ENCODE data around the gene POLDIP2. TPM values are rescaled to one million over a fixed set of nuclear protein-coding genes. Genes with fewer than 3 reads are reported as not detected.

Gene POLDIP2
- total and polyA plus RNA-seq, 2 of the 4 experiments (the other 2 are of a cell fraction) = 66.7 to 77.8 TPM

DNA sequence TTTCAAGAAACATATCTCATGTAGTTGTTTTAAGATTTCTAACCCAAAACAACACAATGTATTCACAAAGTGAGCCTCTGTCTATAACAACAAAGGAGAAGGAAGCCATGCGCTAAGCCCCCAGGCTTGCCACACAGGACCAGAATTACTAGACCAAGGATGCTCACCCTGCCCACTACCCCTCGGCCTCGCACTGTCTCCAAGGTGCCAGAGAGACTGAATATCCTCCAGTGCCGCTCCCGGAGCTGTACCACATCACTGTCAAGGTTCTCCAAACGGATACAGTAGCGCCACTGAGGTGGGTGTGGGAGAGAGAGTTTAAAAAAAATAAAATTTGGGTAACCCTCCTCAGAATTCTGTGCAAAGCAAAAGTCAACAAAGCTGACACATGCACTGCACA, 7.1 kb downstream of the POLDIP2 start:
- H3K36me3 ChIP-seq (ENCODE audit: control insufficient read depth, insufficient read depth, low read length) = peaks cover 68% of the 10 kb centered on the region

More for the DNA sequence above, 7.1 kb downstream of the POLDIP2 start:
- no peak overlapping the region for H3K4me3 ChIP-seq (ENCODE audit: insufficient read depth, low read depth, low read length)
- intact Hi-C loops (cut with micrococcal nuclease) = no loop called here
- no peak overlapping the region for H3K4me2 ChIP-seq (ENCODE audit: low read depth, low read length)
- no TSS peak for BruUV-seq (replicated peaks)
- no peak overlapping the region for H3K18ac ChIP-seq (ENCODE audit: low read depth, low read length)
- no peaks in the 10 kb centered on the region for H3K27me3 ChIP-seq (ENCODE audit: control insufficient read depth, insufficient read depth, low read length)
- H3K14ac ChIP-seq (replicated peaks; ENCODE audit: low read depth, low read length) = no peak overlapping the region
- in situ Hi-C loops (cut with MboI; ENCODE audit: low sequenced_read_pairs) = no loop called here
- no peak overlapping the region for H2AK9ac ChIP-seq (replicated peaks; ENCODE audit: low read depth, low read length, poor library complexity)
- no peak overlapping the region for H2AFZ ChIP-seq (replicated peaks; ENCODE audit: low read length, poor library complexity)
- no peak overlapping the region for H4K5ac ChIP-seq (ENCODE audit: low read depth, low read length)
- WGBS, 2 experiments (ENCODE audit: extremely low coverage in 2 of 2, insufficient read length in 1 of 2) = no CpG with 5 or more reads among the region's 7 CpGs
- no peak overlapping the region for H3K56ac ChIP-seq (ENCODE audit: extremely low read depth, insufficient read depth, low read length)
- H3K9me3 ChIP-seq (ENCODE audit: control insufficient read depth, insufficient read depth, low read length) = no peaks in the 10 kb centered on the region
- H3K4ac ChIP-seq (ENCODE audit: low read depth, low read length) = no peak overlapping the region
- H2BK20ac ChIP-seq (ENCODE audit: low read depth, low read length) = no peak overlapping the region
- dilution Hi-C loops (cut with HindIII; ENCODE audit: low sequenced_read_pairs, unreplicated experiment) = no loop called here
- ChIA-PET CTCF (no interaction called here), POLR2A (ENCODE audit: unreplicated experiment) (no interaction called here)
- H4K8ac ChIP-seq (ENCODE audit: low read depth in 2 of 2, low read length in 2 of 2) = no peak overlapping the region
- no peak for TF ChIP-seq MAZ (IDR thresholded peaks at IDR 0.05; ENCODE audit: borderline replicate concordance, low read depth, low read length)
- TF ChIP-seq POLR2A (IDR thresholded peaks at IDR 0.05; ENCODE audit: low read depth, low read length) = no peak
- no peak for TF ChIP-seq MXI1 (IDR thresholded peaks at IDR 0.05; ENCODE audit: borderline replicate concordance, low read depth, low read length)
- TF ChIP-seq, protein P1, sequence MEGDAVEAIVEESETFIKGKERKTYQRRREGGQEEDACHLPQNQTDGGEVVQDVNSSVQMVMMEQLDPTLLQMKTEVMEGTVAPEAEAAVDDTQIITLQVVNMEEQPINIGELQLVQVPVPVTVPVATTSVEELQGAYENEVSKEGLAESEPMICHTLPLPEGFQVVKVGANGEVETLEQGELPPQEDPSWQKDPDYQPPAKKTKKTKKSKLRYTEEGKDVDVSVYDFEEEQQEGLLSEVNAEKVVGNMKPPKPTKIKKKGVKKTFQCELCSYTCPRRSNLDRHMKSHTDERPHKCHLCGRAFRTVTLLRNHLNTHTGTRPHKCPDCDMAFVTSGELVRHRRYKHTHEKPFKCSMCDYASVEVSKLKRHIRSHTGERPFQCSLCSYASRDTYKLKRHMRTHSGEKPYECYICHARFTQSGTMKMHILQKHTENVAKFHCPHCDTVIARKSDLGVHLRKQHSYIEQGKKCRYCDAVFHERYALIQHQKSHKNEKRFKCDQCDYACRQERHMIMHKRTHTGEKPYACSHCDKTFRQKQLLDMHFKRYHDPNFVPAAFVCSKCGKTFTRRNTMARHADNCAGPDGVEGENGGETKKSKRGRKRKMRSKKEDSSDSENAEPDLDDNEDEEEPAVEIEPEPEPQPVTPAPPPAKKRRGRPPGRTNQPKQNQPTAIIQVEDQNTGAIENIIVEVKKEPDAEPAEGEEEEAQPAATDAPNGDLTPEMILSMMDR (conservative IDR thresholded peaks at IDR 0.05; ENCODE audit: low read depth, low read length) = no peak
- no peak for TF ChIP-seq RCOR1 (IDR thresholded peaks at IDR 0.05; ENCODE audit: insufficient replicate concordance, low read length)
- no peak for TF ChIP-seq SMC3 (IDR thresholded peaks at IDR 0.05; ENCODE audit: low read depth, low read length)
- TF ChIP-seq MAFK (IDR thresholded peaks at IDR 0.05; ENCODE audit: low read depth, low read length) = no peak
- TF ChIP-seq NFE2L2 (IDR thresholded peaks at IDR 0.05; ENCODE audit: low read depth, low read length) = no peak
- TF ChIP-seq RFX5 (IDR thresholded peaks at IDR 0.05; ENCODE audit: low read depth, low read length) = no peak
- no peak for TF ChIP-seq BHLHE40 (IDR thresholded peaks at IDR 0.05; ENCODE audit: low read depth, low read length)
- TF ChIP-seq CEBPB (IDR thresholded peaks at IDR 0.05; ENCODE audit: low read depth, low read length) = no peak
- TF ChIP-seq CHD1 (IDR thresholded peaks at IDR 0.05; ENCODE audit: low read depth, low read length) = no peak
- no peak for TF ChIP-seq FOS (IDR thresholded peaks at IDR 0.05; ENCODE audit: low read depth, low read length)
- no peak for TF ChIP-seq USF2 (IDR thresholded peaks at IDR 0.05; ENCODE audit: low read depth, low read length)
- no peak for TF ChIP-seq RAD21 (IDR thresholded peaks at IDR 0.05; ENCODE audit: low read length)
- peaks cover 13% of the 10 kb centered on the region for H4K20me1 ChIP-seq (ENCODE audit: insufficient read depth, low read length)
- H2BK5ac ChIP-seq (ENCODE audit: low read depth, low read length, poor library complexity, severe bottlenecking) = no peak overlapping the region
- H3K4me1 ChIP-seq (ENCODE audit: control insufficient read depth, insufficient read depth, low read length) = peaks cover 16% of the 10 kb centered on the region
- H2AK5ac ChIP-seq (ENCODE audit: low read depth, low read length) = no peak overlapping the region
- no peak for ATAC-seq (ENCODE audit: low read depth)
- DNase-seq = no peak
- H4K91ac ChIP-seq (ENCODE audit: insufficient read depth, low read depth, low read length) = no peak overlapping the region
- no peak overlapping the region for H3K9ac ChIP-seq (ENCODE audit: low read depth, low read length)
- peaks cover 11% of the 10 kb centered on the region; the same call in 1 of the 2 replicates for H3K9me1 ChIP-seq (ENCODE audit: insufficient read depth, low read length)
- H3K27ac ChIP-seq (ENCODE audit: insufficient read depth, low read length) = no peak overlapping the region
- no peak overlapping the region for H3K23ac ChIP-seq (ENCODE audit: low read depth, low read length)
- no peak overlapping the region for H2BK120ac ChIP-seq (ENCODE audit: low read depth, low read length)
- H2BK15ac ChIP-seq (ENCODE audit: low read depth, low read length) = no peak overlapping the region
- peaks cover 24 to 56% of the 10 kb centered on the region in 2 experiments for H3K79me1 ChIP-seq (ENCODE audit: low read depth in 1 of 2, low read length in 2 of 2)

Measured in IMR-90 (cell line).